GM19438 (cell line): Measurements from ENCODE around the gene IKBKG.
"Not testable (repeated sequence)": the region's sequence is repeated elsewhere in the genome, so short reads cannot be mapped to it uniquely, and the experiment has no call there.

ENCODE experiments used
- ATAC-seq: cut with Tn5 transposase; IDR thresholded peaks from one replicate; pipeline ENCODE4 v1.9.1; 2021; ENCODE audit warnings: low read depth; ENCODE audit not compliant: unreplicated experiment

IKBKG gene

DNA sequence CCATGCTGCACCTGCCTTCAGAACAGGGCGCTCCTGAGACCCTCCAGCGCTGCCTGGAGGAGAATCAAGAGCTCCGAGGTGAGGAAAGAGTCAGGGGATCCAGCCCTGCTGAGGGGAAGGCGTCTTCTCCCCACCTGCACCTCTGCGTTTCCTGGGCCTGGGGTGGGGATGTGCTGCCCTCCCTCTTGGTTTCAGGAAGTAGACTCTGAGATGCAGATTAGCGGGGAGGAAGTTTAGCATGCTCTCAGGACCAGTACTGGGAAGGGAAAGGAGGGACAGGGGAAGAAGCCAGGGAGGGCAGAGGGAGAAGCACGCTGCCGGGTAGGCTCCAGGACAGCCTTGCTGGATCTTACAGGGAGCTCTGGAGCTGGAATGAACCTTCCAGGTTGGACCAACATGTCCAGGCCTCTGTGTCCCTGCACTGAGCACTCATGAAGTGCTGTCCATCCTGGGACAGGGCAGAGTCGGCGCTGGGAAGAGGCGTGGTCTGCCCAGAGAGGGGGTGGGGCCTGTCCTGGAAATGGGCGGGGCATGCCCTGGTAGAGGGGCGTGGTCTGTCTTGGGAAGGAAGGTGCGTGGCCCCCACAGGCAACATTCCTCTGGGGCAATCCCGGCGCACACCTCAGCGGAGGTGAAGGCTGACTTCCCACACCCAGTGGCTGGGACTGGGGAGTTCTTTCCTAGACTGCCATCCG lies 4.8 kb downstream of the IKBKG start:
- not testable (repeated sequence) for ATAC-seq

DNA sequence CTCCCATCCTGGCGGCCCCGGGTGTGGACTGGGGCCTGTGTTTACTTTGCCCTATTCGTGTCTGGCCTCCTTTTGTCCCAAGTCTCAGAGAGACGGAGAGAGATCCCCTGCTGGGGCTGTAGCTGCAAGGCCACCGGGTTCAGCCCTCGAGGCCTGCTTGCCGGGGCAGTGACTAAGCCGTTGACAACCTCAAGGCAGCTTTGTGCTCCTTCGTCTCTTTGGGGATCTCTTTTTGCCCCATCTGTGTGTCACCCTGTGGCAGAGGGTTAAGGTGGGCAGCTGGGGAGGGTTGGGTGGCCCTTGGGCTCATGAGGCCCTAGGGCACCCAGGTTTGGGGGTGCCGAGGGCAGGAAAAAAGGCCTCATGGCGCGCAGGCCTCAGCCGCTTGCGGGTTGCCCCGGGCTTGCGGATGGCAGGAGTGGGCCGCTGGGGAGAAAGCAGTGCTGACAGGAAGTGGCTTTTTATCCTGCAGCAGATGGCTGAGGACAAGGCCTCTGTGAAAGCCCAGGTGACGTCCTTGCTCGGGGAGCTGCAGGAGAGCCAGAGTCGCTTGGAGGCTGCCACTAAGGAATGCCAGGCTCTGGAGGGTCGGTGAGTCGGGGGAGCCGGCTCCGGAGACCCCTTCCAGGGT lies 10.8 kb downstream of the IKBKG start:
- ATAC-seq, result not testable (repeated sequence)

DNA sequence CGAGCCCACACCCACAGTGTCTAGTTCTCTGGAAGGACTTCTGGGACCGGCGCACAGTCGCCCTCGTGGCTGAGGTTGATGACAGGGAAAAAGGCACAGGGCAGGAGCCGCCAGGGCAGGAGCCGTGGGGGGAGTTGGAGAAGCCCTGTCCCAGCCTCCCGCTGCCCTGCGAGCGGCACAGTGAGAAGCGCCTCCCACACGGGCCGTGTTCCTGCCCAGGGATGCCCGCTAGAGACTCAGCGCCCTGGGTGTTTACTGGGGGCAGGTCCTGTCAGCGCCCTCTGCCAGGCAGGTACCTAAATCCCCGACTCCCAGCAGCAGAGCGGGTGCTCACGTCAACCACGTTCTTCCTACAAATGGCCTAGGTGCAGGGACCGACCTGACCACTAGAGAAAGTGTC lies 11.5 kb downstream of the IKBKG start:
- ATAC-seq, result not testable (repeated sequence)

DNA sequence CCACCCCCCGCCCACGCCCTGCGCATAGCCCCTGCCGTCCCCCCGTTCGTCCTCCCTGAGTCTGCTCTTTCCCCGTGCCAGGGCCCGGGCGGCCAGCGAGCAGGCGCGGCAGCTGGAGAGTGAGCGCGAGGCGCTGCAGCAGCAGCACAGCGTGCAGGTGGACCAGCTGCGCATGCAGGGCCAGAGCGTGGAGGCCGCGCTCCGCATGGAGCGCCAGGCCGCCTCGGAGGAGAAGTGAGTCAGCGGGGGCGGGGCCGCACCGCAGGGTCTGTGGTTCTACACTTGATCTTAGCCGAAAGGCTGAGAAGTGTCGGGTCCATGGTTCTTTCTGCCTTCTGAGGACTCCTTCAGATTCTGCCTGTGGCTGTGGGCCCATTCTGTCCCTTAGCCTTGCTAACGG lies 12.9 kb downstream of the IKBKG start:
- not testable (repeated sequence) for ATAC-seq

DNA sequence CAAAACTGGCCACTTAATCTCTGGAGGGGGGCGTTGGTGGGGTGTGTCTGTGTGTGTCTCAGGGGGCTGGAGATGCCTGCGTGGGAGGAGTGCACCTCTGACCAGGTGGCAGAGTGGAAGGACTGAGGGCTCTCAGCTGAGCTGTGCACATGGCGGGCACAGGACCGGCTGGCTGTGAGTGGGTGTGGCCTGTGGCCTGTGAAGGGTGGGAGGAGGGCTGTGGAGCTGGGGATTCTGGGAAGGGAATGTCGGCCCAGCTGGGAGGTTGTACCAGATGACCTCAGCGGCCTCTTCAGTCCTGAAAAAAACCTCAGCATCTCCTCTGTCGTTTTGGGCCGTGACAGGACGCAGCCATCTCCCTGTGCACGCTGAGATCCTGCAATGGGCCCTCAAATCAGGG lies 14.9 kb downstream of the IKBKG start:
- not testable (repeated sequence) for ATAC-seq

DNA sequence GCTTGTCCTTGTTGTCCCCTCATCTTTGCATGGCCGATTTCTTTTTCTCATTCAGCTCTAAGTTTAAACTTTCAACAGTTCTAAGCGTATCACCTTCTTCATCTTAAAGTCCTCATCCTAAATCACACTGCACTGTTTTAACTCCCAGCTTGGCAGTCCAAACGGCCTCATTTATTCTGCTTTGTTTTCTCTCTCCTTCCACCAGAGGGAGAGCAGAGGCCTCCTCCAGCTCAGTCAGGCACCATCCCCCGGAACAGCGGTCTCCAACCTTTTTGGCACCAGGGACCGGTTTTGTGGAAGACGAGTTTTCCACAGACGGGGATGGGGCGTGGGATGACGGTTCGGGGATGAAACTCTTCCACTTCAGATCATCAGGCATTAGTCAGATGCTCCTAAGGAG lies 22.9 kb downstream of the IKBKG start:
- ATAC-seq, result not testable (repeated sequence)

DNA sequence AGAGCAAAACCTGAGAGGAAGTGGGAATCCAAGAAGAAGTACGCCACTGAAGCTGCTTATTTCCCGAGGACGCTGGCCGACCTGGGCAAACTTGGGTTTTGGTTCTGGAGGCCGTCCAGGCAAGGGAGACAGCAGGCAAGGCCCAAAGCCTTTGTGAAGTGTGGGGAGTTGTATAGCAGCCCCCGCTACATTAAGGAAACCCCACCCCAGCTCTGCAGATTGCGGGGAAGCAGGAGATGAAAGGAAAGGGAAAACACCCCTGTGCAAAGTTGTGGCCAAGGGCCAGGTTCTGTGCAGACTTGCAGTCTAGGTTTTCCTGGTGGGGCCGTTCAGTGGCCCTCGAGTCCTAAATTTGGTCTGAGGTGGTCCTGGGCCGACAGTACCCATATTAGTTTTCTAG lies 25.6 kb downstream of the IKBKG start:
- ATAC-seq, result not testable (repeated sequence)

DNA sequence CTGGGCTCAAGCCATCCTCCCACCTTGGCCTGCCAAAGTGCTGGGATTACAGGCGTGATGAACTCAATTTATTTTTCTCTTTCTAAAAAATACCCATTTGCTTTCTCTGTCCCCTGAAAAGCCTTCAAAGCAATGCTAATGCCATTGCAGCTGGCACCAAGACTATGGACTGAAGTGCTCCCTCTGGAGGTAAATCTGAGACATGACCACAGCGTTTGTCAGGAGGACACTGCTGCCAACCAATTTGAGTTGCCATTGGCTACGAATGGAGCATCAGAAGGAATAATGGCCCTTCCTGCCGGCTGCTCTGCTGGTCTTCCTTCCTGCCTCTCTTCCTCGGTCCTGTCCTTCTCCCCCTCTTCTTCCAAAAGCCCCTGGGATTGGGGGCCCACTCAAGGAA lies 27.7 kb downstream of the IKBKG start:
- ATAC-seq, result not testable (repeated sequence)

DNA sequence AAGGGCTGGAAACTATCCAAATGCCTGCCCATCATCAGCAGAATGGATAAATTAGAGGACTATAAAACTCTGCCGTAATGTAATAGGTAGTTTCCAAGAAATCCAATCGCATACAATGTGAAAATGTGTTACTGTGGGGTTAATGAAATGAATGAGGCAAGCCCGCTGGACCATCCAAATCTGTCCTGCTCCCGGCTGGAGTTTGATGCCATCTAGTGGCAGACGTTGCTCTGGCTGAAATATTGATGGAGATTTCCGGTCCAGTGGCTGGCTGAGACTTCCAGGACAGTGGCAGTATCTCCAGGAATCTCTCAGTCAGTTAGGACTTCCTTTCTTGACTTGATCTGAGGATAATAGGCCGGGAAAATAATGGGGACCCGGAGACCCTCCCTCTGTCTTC lies 35.6 kb downstream of the IKBKG start:
- not testable (repeated sequence) for ATAC-seq

DNA sequence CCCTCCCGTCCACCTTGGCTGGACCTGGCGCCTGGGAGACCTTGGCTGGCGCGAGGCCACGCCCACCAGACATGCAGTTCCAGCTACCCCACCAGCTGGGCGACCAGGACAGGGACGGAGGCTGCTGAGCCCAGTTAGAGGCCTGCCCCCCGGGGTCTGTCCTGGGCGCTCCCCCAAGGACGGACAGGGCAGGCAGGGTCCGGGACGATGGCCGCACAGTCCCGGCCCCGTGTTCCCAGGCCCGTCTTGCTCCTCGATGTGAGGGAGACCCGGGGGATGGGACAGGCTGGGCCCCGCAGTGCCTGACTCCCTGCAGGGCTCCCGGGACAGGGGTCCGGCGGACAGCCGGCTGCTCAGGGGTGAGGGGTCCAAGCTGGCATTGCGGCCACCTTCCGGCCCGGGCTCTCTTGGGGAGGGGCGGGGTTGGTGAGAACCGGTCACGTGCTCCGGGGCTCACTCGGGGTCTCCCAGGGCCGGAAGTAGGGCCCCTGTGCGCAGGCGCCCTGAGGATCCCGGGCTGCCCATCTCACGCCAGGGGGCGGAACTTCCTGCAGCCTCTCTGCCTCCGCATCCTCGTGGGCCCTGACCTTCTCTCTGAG lies 37.3 kb downstream of the IKBKG start, which contains the start of gene CTAG1A:
Gene CTAG1A, plus strand, starts transcription at position 549 of the 599 bp plus-strand sequence. CDS start 74 bp downstream, outside the sequence.
- not testable (repeated sequence) for ATAC-seq

DNA sequence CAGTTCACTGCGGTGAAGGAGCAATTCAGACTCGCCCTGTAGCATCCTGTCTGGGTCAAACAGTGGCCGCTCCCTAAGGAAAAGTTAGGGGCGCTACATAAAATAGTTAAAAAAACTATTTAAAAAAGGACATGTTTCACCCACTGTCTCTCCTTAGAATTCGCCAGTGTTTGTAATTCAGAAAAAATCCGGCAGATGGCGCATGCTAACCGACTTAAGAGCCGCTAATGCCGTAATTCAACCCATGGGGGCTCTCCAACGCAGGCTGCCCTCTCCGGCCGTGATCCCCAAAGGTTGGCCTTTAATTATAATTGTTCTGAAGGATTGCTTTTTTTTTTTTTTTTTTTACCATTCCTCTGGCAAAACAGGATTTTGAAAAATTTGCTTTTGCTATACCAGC lies 43.0 kb downstream of the IKBKG start:
- ATAC-seq, result not testable (repeated sequence)

DNA sequence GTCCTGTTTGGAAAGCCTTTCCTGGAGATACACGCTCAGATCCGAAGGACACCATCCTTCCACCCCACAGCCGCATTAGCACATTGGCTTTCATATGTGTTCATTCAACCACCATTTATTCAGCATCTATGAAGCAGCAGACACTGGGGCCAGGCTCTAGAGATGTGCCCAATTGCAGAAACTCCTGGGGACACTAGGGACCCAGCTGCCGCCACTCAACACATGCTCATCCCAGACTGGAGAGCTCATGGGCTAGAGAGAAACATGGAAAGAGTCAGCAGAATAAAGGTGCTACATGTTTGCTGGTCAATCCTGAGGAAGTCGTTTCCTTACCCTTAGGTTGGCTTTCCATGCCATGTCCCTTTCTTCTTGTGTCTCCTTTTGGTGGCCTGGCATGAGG lies 45.1 kb downstream of the IKBKG start:
- ATAC-seq, result no peak

DNA sequence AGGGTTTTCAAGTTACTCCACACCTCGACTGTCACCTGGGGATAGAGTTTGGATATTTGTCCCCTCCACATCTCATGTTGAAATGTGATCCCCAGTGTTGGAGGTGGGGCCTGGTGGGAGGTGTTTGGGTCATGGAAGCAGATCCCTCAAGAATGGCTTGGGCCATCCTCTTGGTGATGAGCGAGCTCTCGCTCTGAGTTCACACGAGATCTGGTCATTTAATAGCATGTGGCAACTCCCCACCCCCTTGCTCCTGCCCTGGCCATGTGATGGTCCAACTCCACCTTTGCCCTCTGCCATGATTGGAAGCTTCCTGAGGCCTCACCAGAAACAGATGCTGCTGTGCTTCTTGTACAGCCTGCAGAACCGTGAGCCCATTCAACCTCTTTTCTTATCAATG lies 45.8 kb downstream of the IKBKG start:
- no peak for ATAC-seq

DNA sequence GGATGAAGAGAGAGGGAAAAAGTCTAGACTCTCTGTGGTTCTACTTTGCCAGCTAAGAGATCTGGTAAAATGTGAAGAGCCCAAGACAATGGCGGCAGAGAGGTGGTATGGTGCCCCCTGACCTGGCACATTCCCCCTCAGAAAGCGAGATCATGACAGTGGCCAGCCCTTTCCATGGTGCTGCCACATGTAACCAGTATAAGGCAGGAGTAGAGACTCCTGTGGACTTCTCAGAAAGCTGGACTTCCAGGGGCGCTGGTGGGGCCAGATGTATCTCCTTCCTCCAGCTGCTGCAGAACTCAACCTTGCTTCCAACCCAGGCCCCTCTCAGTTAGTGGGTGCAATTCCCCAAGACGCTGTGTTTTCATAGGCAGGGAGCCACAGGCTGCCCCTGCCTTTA lies 47.1 kb downstream of the IKBKG start:
- no peak for ATAC-seq

DNA sequence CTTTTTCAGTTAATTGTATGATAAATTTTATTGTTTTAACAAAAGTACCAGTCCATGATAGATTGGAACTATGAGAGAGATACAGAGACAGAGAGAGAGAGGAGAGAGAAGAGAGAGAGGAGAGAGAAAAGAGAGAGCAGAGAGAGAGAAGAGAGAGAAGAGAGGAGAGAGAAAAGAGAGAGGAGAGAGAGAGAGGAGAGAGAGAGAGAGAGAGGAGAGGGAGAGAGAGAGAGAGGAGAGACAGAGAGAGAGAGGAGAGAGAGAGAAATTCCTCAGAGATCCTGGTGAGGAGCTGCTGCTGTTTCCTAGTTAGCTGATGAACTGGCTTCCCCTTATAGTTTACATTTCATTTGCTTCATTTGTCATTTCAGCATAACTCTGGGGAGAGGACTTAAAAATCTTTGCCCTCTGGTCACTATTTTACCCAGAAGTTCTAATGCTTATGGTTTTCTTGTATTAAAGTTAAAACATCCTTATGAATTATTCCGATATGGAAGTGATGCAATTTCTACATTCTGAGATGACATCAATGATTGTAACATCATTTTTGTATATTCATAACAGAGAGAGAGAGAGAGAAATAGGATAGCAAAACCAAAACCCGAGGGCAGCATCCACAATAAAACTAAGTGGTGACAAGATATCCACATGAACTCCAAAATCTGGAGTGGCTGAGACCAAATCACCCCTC lies 48.3 kb downstream of the IKBKG start:
- no peak for ATAC-seq

DNA sequence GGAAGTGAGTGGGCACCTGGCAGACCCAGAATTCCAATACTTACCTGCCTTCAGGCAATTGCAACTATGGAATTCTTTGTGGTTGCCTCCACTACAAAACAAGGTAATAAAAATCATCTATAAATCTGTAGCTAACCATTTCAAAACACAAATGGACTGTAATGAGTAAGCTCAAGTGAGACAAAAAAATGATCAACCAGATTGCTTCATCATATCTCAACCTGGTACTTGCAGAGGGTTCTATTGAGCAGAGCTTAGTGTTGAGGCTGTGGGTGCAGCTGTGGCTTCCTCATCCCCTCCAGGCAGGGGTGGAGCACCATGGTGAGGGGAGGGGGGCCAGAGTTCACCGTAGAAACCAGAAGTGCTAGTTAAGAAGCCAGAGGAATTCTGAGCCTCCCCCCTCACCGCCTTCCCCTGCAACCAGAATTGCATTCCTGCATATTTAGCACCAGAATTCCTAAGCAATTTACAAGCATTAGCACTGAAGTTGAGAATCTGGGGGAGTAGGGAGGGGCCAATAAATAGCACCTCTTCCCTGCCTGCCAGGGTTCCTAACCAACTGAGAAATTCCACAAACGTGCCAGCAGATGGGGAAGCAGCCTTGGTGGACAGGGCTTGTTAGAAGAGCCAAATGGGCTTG lies 49.0 kb downstream of the IKBKG start:
- ATAC-seq, result no peak

DNA sequence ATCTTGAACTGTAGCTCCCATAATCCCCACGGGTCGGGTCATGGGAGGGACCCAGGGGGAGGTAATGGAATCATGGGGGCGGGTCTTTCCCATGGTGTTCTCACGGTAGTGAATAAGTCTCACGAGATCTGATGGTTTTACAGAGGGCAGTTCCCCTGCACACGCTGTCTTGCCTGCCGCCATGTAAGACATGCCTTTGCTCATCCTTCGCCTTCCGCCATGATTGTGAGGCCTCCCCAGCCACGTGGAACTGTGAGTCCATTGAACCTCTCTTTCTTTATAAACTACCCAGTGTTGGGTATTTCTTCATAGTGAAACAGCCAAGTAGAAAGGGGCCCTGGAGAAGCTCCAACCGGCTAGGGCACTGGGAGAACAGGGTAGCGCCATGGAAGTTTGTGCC lies 49.8 kb downstream of the IKBKG start:
- no peak for ATAC-seq

DNA sequence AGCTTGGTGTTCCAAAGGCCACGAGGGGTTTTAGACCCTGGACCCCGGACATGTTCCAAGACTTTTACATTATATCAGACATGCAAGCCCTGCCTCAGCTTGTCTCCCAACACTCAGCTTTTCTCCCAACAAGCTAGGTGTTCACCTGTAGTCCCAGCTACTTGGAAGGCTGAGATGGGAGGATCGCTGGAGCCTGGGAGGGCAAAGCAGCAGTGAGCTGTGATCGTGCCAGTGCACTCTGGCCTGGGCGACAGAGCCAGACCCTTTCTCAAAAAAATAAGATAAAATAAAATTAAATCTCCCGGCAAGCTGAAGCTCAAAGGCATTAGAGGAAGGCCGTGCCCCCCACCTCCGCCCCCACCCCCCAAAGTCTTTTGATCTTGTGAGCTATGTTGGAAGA lies 51.2 kb downstream of the IKBKG start:
- ATAC-seq, result no peak

DNA sequence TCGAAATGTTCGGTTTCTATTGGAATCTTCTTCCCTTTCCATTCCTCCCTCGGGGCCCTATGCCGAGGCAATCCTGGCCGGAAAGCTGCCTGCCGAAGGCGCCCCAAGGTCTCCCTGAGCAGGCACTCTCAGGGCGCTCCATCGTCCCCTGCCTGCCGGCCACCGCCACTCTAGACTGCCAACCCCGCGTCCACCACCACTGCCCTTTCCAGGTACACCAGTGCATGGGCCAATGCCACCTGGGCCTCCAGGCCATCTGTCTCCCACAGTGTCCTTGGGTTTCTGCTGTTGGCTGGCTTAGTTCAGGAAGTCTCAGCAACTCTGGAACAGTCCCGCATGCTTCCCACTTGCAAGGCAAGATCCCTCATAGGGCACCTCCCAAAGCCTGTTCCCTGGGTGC lies 52.1 kb downstream of the IKBKG start:
- ATAC-seq, result no peak

DNA sequence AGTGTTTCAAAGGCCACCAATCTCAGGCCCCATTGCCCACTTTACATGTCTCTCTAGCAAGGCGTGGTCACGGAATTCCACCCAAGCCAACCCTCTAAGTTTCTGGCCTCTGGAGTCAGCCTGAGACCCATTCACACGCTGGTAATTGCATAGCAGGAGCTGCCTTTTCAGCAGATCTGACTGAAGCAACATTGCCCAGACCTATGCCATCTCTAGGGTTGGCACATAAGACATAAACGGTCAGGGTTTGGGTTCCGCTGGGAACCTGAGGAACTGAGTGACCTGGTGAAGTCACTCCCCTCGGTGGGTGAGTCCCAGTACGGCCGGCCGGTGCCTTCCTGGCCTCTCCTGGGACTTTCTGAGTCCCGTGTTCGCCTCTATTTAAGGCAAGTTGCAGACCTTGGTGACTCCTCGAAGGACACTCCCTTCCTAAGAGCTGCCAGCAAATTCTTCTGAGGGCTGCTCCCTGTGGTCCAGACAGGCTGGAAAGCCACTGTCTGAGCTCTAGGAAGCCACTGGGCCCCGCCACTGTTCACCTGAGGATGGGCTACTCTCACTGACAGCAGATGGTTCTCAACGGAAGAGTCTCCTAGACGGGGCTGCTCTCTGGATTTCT lies 53.4 kb downstream of the IKBKG start:
- no peak for ATAC-seq
